ENCODE data around the gene LRMDA. TPM values are rescaled to one million over a fixed set of nuclear protein-coding genes. Genes with fewer than 3 reads are reported as not detected.

Gene LRMDA
- total RNA-seq, 1 experiment from 2014 or later, result 4.8 TPM

DNA sequence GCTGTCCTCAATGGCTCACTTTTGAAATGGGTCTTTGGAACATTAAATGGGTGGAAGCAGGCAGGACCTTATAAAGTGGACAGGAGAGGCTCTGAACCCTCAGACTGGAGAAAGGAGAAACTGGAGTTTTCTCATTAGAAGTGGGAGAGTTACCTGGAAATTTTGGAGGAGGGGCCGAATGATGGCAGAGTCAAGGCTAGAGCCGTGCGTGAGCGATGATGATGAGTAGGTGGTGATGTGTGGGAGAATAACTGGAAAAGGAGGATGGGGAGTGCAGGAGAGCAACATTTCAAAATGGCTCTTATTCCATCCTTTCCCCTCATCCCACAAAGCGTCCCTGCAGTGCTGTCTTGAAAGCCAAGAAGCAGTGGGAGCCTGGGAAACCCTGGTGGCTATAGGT is 274.0 kb downstream of the LRMDA start:
- Histone ChIP-seq H3K4me1 (ENCODE audit: control insufficient read depth in 1 of 2, insufficient read depth in 2 of 2, low read length in 2 of 2) (no peaks in the 10 kb centered on the region), H3K9me3 (ENCODE audit: control insufficient read depth in 1 of 2, insufficient read depth in 1 of 2, low read depth in 1 of 2, low read length in 2 of 2) (no peaks in the 10 kb centered on the region), H3K9me2 (ENCODE audit: insufficient read depth) (no peaks in the 10 kb centered on the region), H3K4me3 (replicated peaks in 1 of 2; ENCODE audit: low read depth in 1 of 2, low read length in 2 of 2) (no peak overlapping the region), H3K4me2 (ENCODE audit: low read length) (no peak overlapping the region), H3K27ac (ENCODE audit: low read depth, low read length) (no peak overlapping the region), H2AFZ (ENCODE audit: low read depth, low read length, poor library complexity, severe bottlenecking) (no peak overlapping the region), H4K20me1 (ENCODE audit: insufficient read depth) (no peaks in the 10 kb centered on the region), H3K79me2 (ENCODE audit: insufficient read depth, low read length) (no peaks in the 10 kb centered on the region), H3K36me3 (ENCODE audit: control insufficient read depth in 1 of 2, insufficient read depth in 2 of 2, low read length in 2 of 2) (no peaks in the 10 kb centered on the region), H3K27me3 (ENCODE audit: insufficient read depth, low read length) (peaks cover 9% of the 10 kb centered on the region), H3K9ac (ENCODE audit: low read length) (no peak overlapping the region)
- intact Hi-C loops (cut with micrococcal nuclease), result no loop called here
- ChIA-PET RAD21 (ENCODE audit: low non-redundant PET in 1 of 2, low total read pairs in 2 of 2, uncharacterized antibody in 2 of 2, unreplicated experiment in 2 of 2) (no interaction called here), POLR2A (no interaction called here), CTCF (no interaction called here)
- ATAC-seq, result no peak
- no TSS peak for BruUV-seq (replicated peaks)
- no peak for DNase-seq (ENCODE audit: low read depth, low spot score)
- TF ChIP-seq, protein P1, sequence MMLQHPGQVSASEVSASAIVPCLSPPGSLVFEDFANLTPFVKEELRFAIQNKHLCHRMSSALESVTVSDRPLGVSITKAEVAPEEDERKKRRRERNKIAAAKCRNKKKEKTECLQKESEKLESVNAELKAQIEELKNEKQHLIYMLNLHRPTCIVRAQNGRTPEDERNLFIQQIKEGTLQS (IDR thresholded peaks at IDR 0.05), result no peak
- no peak for TF ChIP-seq EGR1 (IDR thresholded peaks at IDR 0.05; ENCODE audit: low read depth)
- no peak for TF ChIP-seq FOSL1 (IDR thresholded peaks at IDR 0.05; ENCODE audit: low read depth)
- TF ChIP-seq CBX3 (IDR thresholded peaks at IDR 0.05; ENCODE audit: low read depth), result no peak

DNA sequence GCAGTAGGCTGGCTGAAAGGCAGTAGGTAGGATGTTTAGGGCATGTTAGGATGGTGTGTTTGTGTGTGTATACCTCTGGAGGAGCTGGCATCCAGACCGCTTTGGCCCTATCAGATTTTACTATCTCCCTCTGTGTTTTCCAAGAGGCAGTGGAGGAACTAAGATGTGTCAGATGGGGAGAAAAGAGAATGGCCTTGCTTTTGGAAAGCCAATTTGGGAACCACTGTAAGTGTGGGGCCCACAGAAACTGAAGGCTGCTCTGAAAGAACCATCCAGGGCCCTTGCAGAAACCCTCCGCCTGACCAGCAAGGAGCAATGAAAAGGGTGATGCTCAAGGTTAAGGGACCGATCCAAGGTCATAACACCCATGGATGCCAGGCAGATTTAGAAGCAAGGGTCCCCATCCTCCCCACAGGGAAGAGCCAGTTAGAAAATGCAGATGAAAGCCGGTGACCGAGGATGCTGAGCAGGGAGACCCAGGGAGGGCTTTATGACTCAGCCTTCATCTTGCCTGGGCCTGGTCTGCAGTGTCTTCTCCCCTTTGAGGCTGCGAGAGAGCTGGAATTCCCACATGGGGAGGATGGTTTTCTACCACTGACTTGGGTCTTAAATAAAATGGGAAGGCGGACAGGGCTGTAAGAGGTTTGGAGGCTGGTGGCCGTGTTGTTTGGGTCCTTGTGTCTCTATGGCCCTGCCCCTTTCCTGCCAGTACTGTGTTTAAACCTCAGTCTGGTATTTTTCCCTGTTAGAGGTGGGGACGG is 275.8 kb downstream of the LRMDA start:
- H3K27me3 ChIP-seq (ENCODE audit: insufficient read depth, low read length), result peaks cover 9% of the 10 kb centered on the region
- POLR2A ChIA-PET, result no interaction called here
- RAD21 ChIA-PET (ENCODE audit: low non-redundant PET in 1 of 2, low total read pairs in 2 of 2, uncharacterized antibody in 2 of 2, unreplicated experiment in 2 of 2), result no interaction called here

More for the DNA sequence above, 275.8 kb downstream of the LRMDA start:
- no peaks in the 10 kb centered on the region for H3K9me2 ChIP-seq (ENCODE audit: insufficient read depth)
- H3K9ac ChIP-seq (ENCODE audit: low read length), result no peak overlapping the region
- TF ChIP-seq EGR1 (IDR thresholded peaks at IDR 0.05; ENCODE audit: low read depth), result no peak
- TF ChIP-seq POLR2A (IDR thresholded peaks at IDR 0.05; ENCODE audit: borderline replicate concordance, extremely low read depth, insufficient read depth, insufficient read length), result no peak
- TF ChIP-seq, protein P2, sequence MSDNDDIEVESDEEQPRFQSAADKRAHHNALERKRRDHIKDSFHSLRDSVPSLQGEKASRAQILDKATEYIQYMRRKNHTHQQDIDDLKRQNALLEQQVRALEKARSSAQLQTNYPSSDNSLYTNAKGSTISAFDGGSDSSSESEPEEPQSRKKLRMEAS (IDR thresholded peaks at IDR 0.05), result no peak
- no peak for TF ChIP-seq SRF (IDR thresholded peaks at IDR 0.05; ENCODE audit: low read depth)
- no peak for TF ChIP-seq SIN3A (IDR thresholded peaks at IDR 0.05; ENCODE audit: low read depth)
- TF ChIP-seq, protein P3, sequence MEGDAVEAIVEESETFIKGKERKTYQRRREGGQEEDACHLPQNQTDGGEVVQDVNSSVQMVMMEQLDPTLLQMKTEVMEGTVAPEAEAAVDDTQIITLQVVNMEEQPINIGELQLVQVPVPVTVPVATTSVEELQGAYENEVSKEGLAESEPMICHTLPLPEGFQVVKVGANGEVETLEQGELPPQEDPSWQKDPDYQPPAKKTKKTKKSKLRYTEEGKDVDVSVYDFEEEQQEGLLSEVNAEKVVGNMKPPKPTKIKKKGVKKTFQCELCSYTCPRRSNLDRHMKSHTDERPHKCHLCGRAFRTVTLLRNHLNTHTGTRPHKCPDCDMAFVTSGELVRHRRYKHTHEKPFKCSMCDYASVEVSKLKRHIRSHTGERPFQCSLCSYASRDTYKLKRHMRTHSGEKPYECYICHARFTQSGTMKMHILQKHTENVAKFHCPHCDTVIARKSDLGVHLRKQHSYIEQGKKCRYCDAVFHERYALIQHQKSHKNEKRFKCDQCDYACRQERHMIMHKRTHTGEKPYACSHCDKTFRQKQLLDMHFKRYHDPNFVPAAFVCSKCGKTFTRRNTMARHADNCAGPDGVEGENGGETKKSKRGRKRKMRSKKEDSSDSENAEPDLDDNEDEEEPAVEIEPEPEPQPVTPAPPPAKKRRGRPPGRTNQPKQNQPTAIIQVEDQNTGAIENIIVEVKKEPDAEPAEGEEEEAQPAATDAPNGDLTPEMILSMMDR (IDR thresholded peaks at IDR 0.05 in 2 of 3, conservative IDR thresholded peaks at IDR 0.05 in 1 of 3; ENCODE audit: borderline replicate concordance in 1 of 3, insufficient read depth in 1 of 3, low read depth in 2 of 3, low read length in 2 of 3), result no peak
- TF ChIP-seq ZFX (IDR thresholded peaks at IDR 0.05), result no peak
- TF ChIP-seq CBX3 (IDR thresholded peaks at IDR 0.05; ENCODE audit: low read depth), result no peak
- TF ChIP-seq, protein P4, sequence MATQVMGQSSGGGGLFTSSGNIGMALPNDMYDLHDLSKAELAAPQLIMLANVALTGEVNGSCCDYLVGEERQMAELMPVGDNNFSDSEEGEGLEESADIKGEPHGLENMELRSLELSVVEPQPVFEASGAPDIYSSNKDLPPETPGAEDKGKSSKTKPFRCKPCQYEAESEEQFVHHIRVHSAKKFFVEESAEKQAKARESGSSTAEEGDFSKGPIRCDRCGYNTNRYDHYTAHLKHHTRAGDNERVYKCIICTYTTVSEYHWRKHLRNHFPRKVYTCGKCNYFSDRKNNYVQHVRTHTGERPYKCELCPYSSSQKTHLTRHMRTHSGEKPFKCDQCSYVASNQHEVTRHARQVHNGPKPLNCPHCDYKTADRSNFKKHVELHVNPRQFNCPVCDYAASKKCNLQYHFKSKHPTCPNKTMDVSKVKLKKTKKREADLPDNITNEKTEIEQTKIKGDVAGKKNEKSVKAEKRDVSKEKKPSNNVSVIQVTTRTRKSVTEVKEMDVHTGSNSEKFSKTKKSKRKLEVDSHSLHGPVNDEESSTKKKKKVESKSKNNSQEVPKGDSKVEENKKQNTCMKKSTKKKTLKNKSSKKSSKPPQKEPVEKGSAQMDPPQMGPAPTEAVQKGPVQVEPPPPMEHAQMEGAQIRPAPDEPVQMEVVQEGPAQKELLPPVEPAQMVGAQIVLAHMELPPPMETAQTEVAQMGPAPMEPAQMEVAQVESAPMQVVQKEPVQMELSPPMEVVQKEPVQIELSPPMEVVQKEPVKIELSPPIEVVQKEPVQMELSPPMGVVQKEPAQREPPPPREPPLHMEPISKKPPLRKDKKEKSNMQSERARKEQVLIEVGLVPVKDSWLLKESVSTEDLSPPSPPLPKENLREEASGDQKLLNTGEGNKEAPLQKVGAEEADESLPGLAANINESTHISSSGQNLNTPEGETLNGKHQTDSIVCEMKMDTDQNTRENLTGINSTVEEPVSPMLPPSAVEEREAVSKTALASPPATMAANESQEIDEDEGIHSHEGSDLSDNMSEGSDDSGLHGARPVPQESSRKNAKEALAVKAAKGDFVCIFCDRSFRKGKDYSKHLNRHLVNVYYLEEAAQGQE (IDR thresholded peaks at IDR 0.05; ENCODE audit: low read depth), result no peak
- no peaks in the 10 kb centered on the region for H3K79me2 ChIP-seq (ENCODE audit: insufficient read depth, low read length)
- DNase-seq (ENCODE audit: low read depth, low spot score) (no peak), ATAC-seq (no peak)
- intact Hi-C loops (cut with micrococcal nuclease), result no loop called here
- CTCF ChIA-PET, result no interaction called here
- H3K9me3 ChIP-seq (ENCODE audit: control insufficient read depth in 1 of 2, insufficient read depth in 1 of 2, low read depth in 1 of 2, low read length in 2 of 2), result no peaks in the 10 kb centered on the region
- no peak overlapping the region for H3K4me2 ChIP-seq (ENCODE audit: low read length)
- H3K4me1 ChIP-seq (ENCODE audit: control insufficient read depth in 1 of 2, insufficient read depth in 2 of 2, low read length in 2 of 2), result no peaks in the 10 kb centered on the region
- no peak overlapping the region for H2AFZ ChIP-seq (ENCODE audit: low read depth, low read length, poor library complexity, severe bottlenecking)
- no peak overlapping the region for H3K27ac ChIP-seq (ENCODE audit: low read depth, low read length)
- no TSS peak for BruUV-seq (replicated peaks)
- H4K20me1 ChIP-seq (ENCODE audit: insufficient read depth), result no peaks in the 10 kb centered on the region
- no peaks in the 10 kb centered on the region for H3K36me3 ChIP-seq (ENCODE audit: control insufficient read depth in 1 of 2, insufficient read depth in 2 of 2, low read length in 2 of 2)
- no peak overlapping the region for H3K4me3 ChIP-seq (replicated peaks in 1 of 2; ENCODE audit: low read depth in 1 of 2, low read length in 2 of 2)

Measured in HCT116 (cell line).